Activated T-helper 1 cell treated with anti-CD3 and anti-CD28 coated beads, Interleukin-2, amount 50 U/mL, for 16 hours (primary cell): ENCODE measurements around the gene ZNF232.
"Not testable (repeated sequence)": the region's sequence is repeated elsewhere in the genome, so short reads cannot be mapped to it uniquely, and the experiment has no call there.

Source experiments
- DNase-seq, 2 donors: peaks; one replicate each; pipeline ENCODE4 v3.0.0-alpha.2; 2020; ENCODE audit warnings: low read depth in 1 of 2, low spot score in 1 of 2

Gene ZNF232

GRCh38 chr17:5099271-5099670, 12.4 kb downstream of the ZNF232 start:
- no peak for DNase-seq

GRCh38 chr17:5097101-5097834, 14.4 kb downstream of the ZNF232 start:
- DNase-seq = no peak

- no peak for DNase-seq
Observed at GRCh38 chr17:5096731-5097100, 15.0 kb downstream of the ZNF232 start.

GRCh38 chr17:5092218-5093010, 19.3 kb downstream of the ZNF232 start:
- DNase-seq = no peak

GRCh38 chr17:5080591-5080990, 31.1 kb downstream of the ZNF232 start:
- no peak for DNase-seq

- DNase-seq = peak; percentile 45 to 54
Observed at GRCh38 chr17:5078106-5079028, 33.3 kb downstream of the ZNF232 start, which contains the start of gene ZFP3. Gene ZFP3 (plus strand): TSS chr17:5078467. CDS start chr17:5091505, 13,038 bp downstream.

- DNase-seq = no peak
Observed at GRCh38 chr17:5077781-5078105, 33.9 kb downstream of the ZNF232 start.

GRCh38 chr17:5077275-5077674, 34.4 kb downstream of the ZNF232 start:
- DNase-seq = not testable (repeated sequence)

- DNase-seq = not testable (repeated sequence)
Observed at GRCh38 chr17:5075472-5075871, 36.2 kb downstream of the ZNF232 start.

- DNase-seq = no peak
Observed at GRCh38 chr17:5069724-5070123, 42.0 kb downstream of the ZNF232 start.

- DNase-seq = no peak
Observed at GRCh38 chr17:5068236-5068635, 43.4 kb downstream of the ZNF232 start.

GRCh38 chr17:5065227-5065744, 46.4 kb downstream of the ZNF232 start:
- DNase-seq = no peak
